HG02973 (cell line): Measurements from ENCODE around the gene ITGB6.
"Not testable (repeated sequence)": the region's sequence is repeated elsewhere in the genome, so short reads cannot be mapped to it uniquely, and the experiment has no call there.

ENCODE experiments used
- ATAC-seq: cut with Tn5 transposase; IDR thresholded peaks from one replicate; pipeline ENCODE4 v1.9.1; 2021; ENCODE audit warnings: moderate library complexity; ENCODE audit not compliant: unreplicated experiment

Gene ITGB6

GRCh38 chr2:160142472-160142871 lies 57.6 kb downstream of the ITGB6 start:
- no peak for ATAC-seq

GRCh38 chr2:160141912-160142311 lies 58.2 kb downstream of the ITGB6 start:
- no peak for ATAC-seq

GRCh38 chr2:160141419-160141818 lies 58.7 kb downstream of the ITGB6 start:
- ATAC-seq = no peak

GRCh38 chr2:160140471-160140870 lies 59.6 kb downstream of the ITGB6 start:
- no peak for ATAC-seq

GRCh38 chr2:160139991-160140390 lies 60.1 kb downstream of the ITGB6 start:
- no peak for ATAC-seq

GRCh38 chr2:160139350-160139749 lies 60.7 kb downstream of the ITGB6 start:
- ATAC-seq = no peak

GRCh38 chr2:160138406-160138805 lies 61.7 kb downstream of the ITGB6 start:
- no peak for ATAC-seq

GRCh38 chr2:160137464-160137863 lies 62.6 kb downstream of the ITGB6 start:
- ATAC-seq = no peak

GRCh38 chr2:160132761-160133160 lies 67.3 kb downstream of the ITGB6 start:
- ATAC-seq = no peak

- ATAC-seq = no peak
Measured at GRCh38 chr2:160126756-160127155, 73.3 kb downstream of the ITGB6 start.

GRCh38 chr2:160126315-160126714 lies 73.8 kb downstream of the ITGB6 start:
- ATAC-seq = no peak

- ATAC-seq = no peak
Measured at GRCh38 chr2:160125828-160126227, 74.2 kb downstream of the ITGB6 start.

- ATAC-seq = no peak
Measured at GRCh38 chr2:160125366-160125765, 74.7 kb downstream of the ITGB6 start.

- ATAC-seq = no peak
Measured at GRCh38 chr2:160124571-160124970, 75.5 kb downstream of the ITGB6 start.

GRCh38 chr2:160114721-160115120 lies 85.4 kb downstream of the ITGB6 start:
- ATAC-seq = not testable (repeated sequence)

GRCh38 chr2:160114020-160114419 lies 86.1 kb downstream of the ITGB6 start:
- ATAC-seq = no peak

- peak; percentile 51 for ATAC-seq
Measured at GRCh38 chr2:160111951-160112798, 87.9 kb downstream of the ITGB6 start.

- ATAC-seq = no peak
Measured at GRCh38 chr2:160110674-160111239, 89.3 kb downstream of the ITGB6 start.

- ATAC-seq = peak; percentile 79
Measured at GRCh38 chr2:160109939-160110673, 90.0 kb downstream of the ITGB6 start.

- ATAC-seq = no peak
Measured at GRCh38 chr2:160109243-160109642, 90.8 kb downstream of the ITGB6 start.

GRCh38 chr2:160108646-160109045 lies 91.4 kb downstream of the ITGB6 start:
- ATAC-seq = no peak

GRCh38 chr2:160105366-160105765 lies 94.7 kb downstream of the ITGB6 start:
- ATAC-seq = no peak
